ENCODE data around the gene SHMT2.

DNA sequence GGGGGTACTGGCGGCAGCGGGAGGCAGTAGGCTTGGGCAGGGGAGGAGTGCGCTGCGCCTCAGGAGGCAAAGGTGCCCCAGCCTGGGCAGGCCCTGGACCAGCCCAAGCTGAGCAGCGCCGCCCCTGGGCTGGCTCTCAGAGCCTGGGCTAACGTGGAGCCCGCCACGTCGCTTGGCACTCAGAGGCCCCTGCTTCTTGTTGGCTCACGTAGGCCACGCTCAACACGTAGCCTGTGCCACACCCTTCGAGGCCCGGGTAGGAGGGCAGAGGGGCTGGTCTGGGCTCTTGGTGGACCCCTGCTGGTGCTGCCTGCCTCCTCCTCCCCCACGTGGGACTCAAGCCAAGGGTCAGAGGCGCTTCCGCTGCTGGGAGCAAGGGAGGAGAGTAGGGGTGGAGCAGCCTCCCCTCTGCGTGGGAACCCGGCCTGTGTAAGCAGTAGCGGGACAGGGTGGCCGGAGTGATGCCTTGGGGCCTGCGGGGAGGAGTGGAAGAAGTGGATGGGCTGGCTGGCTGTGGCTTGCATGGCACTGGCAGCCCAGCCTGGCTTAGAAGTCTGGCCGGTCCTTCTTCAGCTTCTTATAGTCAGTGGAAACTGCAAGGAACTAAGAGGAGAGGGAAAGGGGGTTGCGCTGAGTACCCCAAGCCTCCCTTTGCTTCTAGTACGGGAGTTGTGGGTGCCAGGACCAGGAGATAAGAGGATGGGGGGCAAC lies 5.7 kb downstream of the SHMT2 start:
- TF ChIP-seq, protein P1, sequence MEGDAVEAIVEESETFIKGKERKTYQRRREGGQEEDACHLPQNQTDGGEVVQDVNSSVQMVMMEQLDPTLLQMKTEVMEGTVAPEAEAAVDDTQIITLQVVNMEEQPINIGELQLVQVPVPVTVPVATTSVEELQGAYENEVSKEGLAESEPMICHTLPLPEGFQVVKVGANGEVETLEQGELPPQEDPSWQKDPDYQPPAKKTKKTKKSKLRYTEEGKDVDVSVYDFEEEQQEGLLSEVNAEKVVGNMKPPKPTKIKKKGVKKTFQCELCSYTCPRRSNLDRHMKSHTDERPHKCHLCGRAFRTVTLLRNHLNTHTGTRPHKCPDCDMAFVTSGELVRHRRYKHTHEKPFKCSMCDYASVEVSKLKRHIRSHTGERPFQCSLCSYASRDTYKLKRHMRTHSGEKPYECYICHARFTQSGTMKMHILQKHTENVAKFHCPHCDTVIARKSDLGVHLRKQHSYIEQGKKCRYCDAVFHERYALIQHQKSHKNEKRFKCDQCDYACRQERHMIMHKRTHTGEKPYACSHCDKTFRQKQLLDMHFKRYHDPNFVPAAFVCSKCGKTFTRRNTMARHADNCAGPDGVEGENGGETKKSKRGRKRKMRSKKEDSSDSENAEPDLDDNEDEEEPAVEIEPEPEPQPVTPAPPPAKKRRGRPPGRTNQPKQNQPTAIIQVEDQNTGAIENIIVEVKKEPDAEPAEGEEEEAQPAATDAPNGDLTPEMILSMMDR (IDR thresholded peaks at IDR 0.05): no peak
- no peak for TF ChIP-seq EZH2 (IDR thresholded peaks at IDR 0.05)
